Fibroblast of villous mesenchyme (primary cell): Measurements from ENCODE around the gene CEACAM5. TPM values are rescaled to one million over a fixed set of nuclear protein-coding genes. Genes with fewer than 3 reads are reported as not detected.

Source experiments
- DNase-seq: peaks from one replicate; pipeline ENCODE4 v3.0.0-alpha.2; 2010; ENCODE audit warnings: low read depth
- H3K4me3 ChIP-seq: 2 replicates; pipeline ENCODE4 v1.5.1; 2011; ENCODE audit warnings: low read depth, mild to moderate bottlenecking, low read length
- CTCF ChIP-seq: IDR thresholded peaks from 2 replicates; pipeline ENCODE4 v1.5.1; 2012; ENCODE audit warnings: low read depth, mild to moderate bottlenecking, low read length; ENCODE audit not compliant: insufficient read depth
- total RNA-seq: library from RNA; depleted of rRNA; stranded (reverse); fragments of >200 nt; gene quantifications from 2 replicates; pipeline ENCODE4 v1.2.3, GENCODE V29; 2012

The CEACAM5 gene
- total RNA-seq, 1 donor, result not detected

GRCh38 chr19:41688098-41688497 is 20.3 kb upstream of the CEACAM5 start, which contains the start of gene CEACAM7:
CEACAM7 (minus strand) TSS chr19:41688270; CDS start chr19:41688165, 105 bp downstream.
- no peak for TF ChIP-seq CTCF
- no peak for DNase-seq
- H3K4me3 ChIP-seq, result no peak within 1 kb of the TSS

- no peak for TF ChIP-seq CTCF
- no peak for DNase-seq
- H3K4me3 ChIP-seq, result no peak overlapping the region
Observed at GRCh38 chr19:41688687-41689086, 19.7 kb upstream of the CEACAM5 start.

GRCh38 chr19:41689993-41690800 is 18.2 kb upstream of the CEACAM5 start:
- H3K4me3 ChIP-seq, result no peak overlapping the region

GRCh38 chr19:41690801-41691065 is 17.7 kb upstream of the CEACAM5 start:
- DNase-seq, result no peak
- H3K4me3 ChIP-seq, result no peak overlapping the region
- TF ChIP-seq CTCF, result no peak

More at GRCh38 chr19:41689993-41690800, 18.2 kb upstream of the CEACAM5 start:
- no peak for DNase-seq
- TF ChIP-seq CTCF, result no peak

GRCh38 chr19:41691268-41691970 is 17.0 kb upstream of the CEACAM5 start:
- H3K4me3 ChIP-seq, result no peak overlapping the region
- peak; percentile 62 for TF ChIP-seq CTCF
- no peak for DNase-seq

- no peak for DNase-seq
- TF ChIP-seq CTCF, result no peak
- H3K4me3 ChIP-seq, result no peak overlapping the region
Observed at GRCh38 chr19:41694196-41694595, 14.2 kb upstream of the CEACAM5 start.
